ENCODE results near the gene STYK1.
"Not testable (repeated sequence)": the region's sequence is repeated elsewhere in the genome, so short reads cannot be mapped to it uniquely, and the experiment has no call there.

STYK1 gene

GRCh38 chr12:10584415-10584814, 89.4 kb downstream of the STYK1 start:
- Histone ChIP-seq H3K27me3 (no peaks in the 10 kb centered on the region), H3K4me1 (no peaks in the 10 kb centered on the region), H3K9me3 (no peaks in the 10 kb centered on the region), H3K36me3 (no peaks in the 10 kb centered on the region), H3K4me3 (ENCODE audit: low read depth, low read length) (no peak overlapping the region)
- DNase-seq = no peak
- TF ChIP-seq CTCF (IDR thresholded peaks at IDR 0.05; ENCODE audit: low read depth, low read length) = no peak

DNA sequence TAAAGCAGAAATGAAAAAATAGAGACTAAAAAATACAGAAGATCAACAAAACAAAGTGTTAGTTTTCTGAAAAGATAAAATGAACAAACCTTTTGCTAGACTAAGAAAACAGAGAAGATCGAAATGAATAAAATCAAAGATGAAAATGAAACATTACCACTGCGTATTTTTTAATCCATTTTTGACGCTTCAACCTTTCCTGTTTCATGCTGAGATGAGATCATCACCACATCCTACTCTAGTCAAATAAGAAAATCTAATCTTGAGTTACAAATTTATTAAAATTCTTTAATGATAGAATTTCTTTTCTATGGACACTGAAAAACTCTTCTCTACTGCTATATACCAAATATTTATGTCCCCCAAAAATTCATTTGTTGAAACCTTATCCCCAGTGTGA, 91.1 kb downstream of the STYK1 start:
- H3K36me3 ChIP-seq = no peaks in the 10 kb centered on the region
- TF ChIP-seq CTCF (IDR thresholded peaks at IDR 0.05; ENCODE audit: low read depth, low read length) = no peak
- H3K4me1 ChIP-seq = no peaks in the 10 kb centered on the region
- H3K9me3 ChIP-seq = no peaks in the 10 kb centered on the region
- H3K4me3 ChIP-seq (ENCODE audit: low read depth, low read length) = no peak overlapping the region
- DNase-seq = no peak
- no peaks in the 10 kb centered on the region for H3K27me3 ChIP-seq

DNA sequence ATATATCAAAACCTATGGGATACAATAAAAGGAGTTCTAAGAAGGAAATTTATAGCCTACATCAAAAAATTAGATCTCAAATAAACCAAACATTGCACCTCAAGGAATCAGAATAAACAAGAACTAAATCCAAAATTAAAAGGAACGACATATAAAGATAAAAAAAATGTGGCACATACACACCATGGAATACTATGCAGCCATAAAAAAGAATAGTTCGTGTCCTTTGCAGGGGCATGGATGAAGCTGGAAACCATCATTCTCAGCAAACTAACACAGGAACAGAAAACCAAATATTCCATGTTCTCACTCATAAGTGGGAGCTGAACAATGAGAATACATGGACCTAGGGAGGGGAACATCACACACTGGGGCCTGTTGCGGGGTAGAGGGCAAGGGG, 91.7 kb downstream of the STYK1 start:
- not testable (repeated sequence) for H3K4me1 ChIP-seq; DNase-seq; H3K36me3 ChIP-seq; H3K9me3 ChIP-seq; H3K27me3 ChIP-seq; H3K4me3 ChIP-seq (ENCODE audit: low read depth, low read length)

DNA sequence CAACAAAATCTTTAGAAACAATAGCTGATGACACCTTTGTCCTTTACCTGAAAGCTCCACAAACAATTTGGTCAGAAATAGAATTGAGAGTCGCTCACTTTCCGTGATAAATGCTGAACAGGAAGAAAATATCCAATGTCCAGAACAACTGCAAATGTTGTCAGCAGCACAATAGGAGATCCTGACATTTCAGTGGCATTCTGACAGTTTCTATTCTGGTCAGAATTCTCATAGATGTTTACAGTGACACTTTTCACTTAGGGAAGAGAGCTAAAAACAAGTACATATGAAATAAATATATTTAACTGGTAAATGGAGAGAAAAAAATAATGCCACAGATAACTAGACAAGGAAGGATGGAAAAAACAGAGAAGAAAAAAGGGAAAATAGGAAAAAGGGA, 99.5 kb downstream of the STYK1 start:
- H3K4me1 ChIP-seq = no peaks in the 10 kb centered on the region
- no peak for DNase-seq
- no peak overlapping the region for H3K4me3 ChIP-seq (ENCODE audit: low read depth, low read length)
- H3K27me3 ChIP-seq = peaks cover 14% of the 10 kb centered on the region
- no peaks in the 10 kb centered on the region for H3K9me3 ChIP-seq
- no peaks in the 10 kb centered on the region for H3K36me3 ChIP-seq
- TF ChIP-seq CTCF (IDR thresholded peaks at IDR 0.05; ENCODE audit: low read depth, low read length) = no peak

- DNase-seq = not testable (repeated sequence)
These were observed 101.8 kb downstream of the STYK1 start for GRCh38 chr12:10572021-10572490.

GRCh38 chr12:10571141-10571540, 102.7 kb downstream of the STYK1 start:
- H3K9me3 ChIP-seq = no peaks in the 10 kb centered on the region
- H3K4me1 ChIP-seq = no peaks in the 10 kb centered on the region
- no peaks in the 10 kb centered on the region for H3K36me3 ChIP-seq
- H3K27me3 ChIP-seq = peaks cover 15% of the 10 kb centered on the region
- H3K4me3 ChIP-seq (ENCODE audit: low read depth, low read length) = no peak overlapping the region
- no peak for DNase-seq
- no peak for TF ChIP-seq CTCF (IDR thresholded peaks at IDR 0.05; ENCODE audit: low read depth, low read length)

More at GRCh38 chr12:10572021-10572490, 101.8 kb downstream of the STYK1 start:
- not testable (repeated sequence) for H3K36me3 ChIP-seq; H3K9me3 ChIP-seq; H3K4me3 ChIP-seq (ENCODE audit: low read depth, low read length); H3K4me1 ChIP-seq
- H3K27me3 ChIP-seq = peaks cover 17% of the 10 kb centered on the region
